ENCODE measurements around the gene USH2A.

Gene USH2A

GRCh38 chr1:216111842-216112241, 311.4 kb downstream of the USH2A start:
- no peak for DNase-seq

DNA sequence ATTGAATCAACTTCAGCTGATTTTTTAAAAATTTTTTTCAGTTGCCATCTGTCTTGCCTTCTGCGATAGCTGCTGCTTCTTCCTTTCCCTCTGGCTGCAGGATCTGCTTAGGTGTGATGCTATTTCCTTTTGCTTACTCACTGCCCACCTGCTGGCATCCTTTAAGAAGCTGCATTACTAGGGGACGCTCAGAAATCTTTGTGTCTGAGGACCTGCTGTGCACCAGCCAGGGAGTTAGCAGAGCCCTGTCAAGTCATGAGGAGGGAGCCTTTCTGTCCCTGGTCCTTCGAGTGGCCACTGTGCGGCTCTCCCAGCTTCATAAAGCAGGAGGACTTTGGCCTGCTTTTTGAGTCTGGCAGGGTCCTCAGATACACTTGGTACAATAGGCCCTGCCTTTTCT, 327.8 kb downstream of the USH2A start:
- DNase-seq: peak; percentile 61

GRCh38 chr1:216090556-216090955, 332.7 kb downstream of the USH2A start:
- DNase-seq: no peak

DNA sequence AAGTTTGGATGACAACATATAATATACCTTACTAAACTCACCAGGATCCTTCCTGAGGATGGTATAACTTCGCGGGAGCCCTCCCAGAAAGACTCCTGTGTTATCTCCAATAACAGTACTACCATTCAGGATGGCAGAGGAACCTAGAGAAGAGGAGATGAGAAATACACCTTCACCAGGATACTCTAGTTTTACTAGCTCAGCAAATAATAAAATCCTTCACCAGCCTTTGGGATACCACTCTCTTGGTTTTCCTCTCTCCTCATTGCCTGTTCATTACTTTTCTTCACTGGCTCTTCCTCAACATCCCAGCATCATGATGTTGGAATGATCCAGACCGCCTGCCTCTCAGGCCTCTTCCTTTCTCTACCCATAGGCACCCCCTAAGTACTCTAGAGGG, 336.6 kb downstream of the USH2A start:
- DNase-seq: no peak

DNA sequence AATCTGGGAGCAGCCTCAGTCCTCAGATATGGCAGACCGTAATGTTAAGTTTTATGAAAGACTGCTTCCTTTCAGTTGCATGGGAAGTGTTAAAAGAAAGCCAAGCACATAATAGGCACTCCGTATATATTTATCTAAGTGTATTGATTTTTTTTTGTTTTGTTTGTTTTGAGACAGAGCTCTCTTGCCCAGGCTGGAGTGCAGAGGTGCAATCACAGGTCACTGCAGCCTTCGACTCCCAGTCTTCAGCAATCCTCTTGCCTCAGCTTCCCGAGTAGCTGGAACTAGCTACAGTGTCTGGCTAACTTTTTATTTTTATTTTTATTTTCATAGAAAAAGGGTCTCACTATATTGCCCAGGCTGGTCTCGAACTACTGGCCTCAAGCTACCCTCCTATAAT, 341.8 kb downstream of the USH2A start:
- DNase-seq: no peak

DNA sequence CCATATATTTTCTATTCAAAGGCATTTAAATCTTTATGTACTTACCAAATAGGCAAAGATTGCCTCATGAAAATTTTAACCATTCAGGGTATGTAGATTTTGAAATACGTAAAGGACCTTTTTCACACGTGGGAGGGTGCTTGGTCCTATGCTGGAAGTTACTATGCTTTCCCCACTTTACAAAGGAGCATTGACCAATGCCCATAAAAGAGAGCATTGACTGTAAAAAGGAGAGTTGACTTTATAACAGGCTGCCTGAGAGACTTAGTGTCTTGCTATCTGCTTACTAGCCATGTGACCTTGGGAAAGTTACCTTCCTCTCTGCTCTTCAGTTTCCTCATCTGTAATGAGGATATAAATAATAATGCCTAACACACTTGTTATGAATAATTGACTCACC, 346.5 kb downstream of the USH2A start:
- DNase-seq: no peak

GRCh38 chr1:216075339-216075738, 347.9 kb downstream of the USH2A start:
- DNase-seq: no peak

GRCh38 chr1:216073793-216074595, 349.3 kb downstream of the USH2A start:
- no peak for DNase-seq

- DNase-seq: no peak
Observed at GRCh38 chr1:216071262-216071661, 352.0 kb downstream of the USH2A start.

- no peak for DNase-seq
Observed at GRCh38 chr1:216064643-216065042, 358.6 kb downstream of the USH2A start.

DNA sequence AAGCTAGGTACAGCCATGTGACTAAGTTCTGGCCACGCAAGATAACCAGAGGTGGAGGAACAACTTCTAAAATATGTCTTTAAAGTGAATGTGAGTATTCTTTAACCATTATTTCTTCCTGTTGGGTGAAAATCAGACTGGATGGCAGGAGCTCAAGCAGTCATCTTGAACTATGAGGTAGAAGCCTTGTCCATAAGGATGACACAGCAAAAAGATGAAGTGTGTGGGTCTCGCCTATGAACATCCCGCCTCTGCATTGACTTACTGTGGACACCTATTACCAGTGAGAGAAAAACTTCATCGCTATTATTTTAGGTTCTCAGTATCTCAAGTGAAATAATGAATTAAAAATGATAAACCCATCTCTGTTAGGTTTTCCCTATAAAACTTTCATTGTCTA, 365.3 kb downstream of the USH2A start:
- DNase-seq: no peak

- no peak for DNase-seq
Observed at GRCh38 chr1:216057063-216057462, 366.2 kb downstream of the USH2A start.

DNA sequence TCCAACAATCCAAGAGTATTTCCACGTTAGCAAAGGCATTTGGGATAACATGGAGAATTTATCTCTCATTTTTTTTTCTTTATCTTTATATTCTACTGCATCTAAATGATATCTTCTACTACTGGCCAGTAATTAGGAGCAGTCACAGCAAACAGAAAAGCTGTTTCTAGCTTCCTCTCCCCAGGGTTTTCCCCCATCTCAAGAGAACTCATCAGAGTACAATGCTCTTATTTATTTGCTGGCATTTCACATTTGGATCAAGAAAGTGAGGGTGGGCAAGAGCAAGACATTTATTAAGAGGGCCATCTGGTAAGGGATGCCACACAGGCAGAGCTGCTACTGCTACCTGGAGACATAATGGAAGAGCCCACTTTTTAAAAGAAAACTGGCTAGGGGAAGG, 368.2 kb downstream of the USH2A start:
- no peak for DNase-seq

DNA sequence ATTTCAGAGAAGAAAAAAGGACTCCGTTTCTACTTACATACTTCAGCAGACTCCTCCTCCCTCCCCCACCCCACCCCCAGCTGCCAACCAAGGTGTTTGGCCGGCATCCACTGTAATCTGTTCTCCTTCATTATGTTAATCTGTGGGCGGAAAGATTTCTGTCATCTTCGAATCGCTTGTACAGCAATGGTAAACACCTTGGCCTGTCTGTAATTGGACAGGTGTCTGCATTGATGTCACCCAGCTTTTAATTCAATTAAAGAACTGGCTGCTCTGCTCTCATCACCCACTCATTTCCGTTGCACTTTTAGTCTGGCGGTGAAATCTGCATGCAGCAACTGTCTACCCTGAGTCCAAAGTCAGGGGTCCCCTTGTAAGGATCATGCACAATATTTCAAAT, 368.6 kb downstream of the USH2A start:
- DNase-seq: peak; percentile 67

DNA sequence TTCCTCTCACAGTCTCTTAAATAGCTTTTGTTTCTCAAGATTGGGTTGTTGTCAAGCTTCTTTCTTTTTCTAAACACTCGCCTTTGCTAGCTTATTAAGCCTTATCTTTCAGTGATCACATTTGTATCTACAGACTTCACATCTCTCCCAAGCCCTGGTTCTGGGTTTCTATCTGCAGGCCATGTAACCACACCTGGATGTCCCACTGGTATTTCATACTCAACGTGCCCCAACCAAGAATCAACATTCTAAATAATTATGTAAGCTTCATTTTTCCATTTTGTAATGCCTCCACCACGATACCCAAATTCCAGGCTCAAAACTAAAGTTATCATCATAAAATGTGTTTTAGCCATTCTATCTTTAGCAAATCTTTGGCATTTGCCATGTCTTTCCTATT, 372.2 kb downstream of the USH2A start:
- DNase-seq: no peak

DNA sequence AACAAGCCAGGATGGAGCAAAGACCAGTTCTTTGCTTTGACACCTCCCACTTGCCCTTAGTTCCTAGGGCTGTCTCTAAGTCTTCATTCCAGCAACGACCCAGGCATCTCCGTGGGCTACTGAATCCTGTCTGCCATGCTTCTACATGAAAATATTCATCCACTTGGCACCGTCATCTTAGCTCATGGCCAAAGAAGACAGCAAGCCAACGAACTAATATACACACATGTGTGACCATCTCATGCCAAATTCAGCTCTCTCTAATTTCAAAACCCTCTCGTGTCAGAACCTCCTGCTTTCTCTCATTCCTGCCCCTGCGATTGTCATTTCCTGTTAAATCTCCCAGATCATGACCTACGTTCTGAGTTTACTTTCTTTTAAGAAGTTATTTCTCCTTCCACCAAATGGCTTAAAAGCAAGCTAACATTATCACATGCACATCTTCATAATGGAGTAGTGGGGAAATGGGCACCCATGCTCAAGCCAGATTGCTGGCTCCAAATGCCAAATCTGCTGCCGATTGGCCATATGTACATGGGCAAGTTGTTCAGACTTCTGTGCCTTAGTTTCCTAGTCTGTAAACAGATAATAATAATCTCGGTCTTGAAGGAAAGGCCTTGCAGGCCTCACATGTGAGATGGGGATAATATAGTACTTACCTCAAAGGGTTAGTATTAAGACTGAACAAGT, 373.4 kb downstream of the USH2A start:
- DNase-seq: no peak

- DNase-seq: no peak
Observed at GRCh38 chr1:216047811-216048572, 375.3 kb downstream of the USH2A start.

GRCh38 chr1:216046336-216046735, 376.9 kb downstream of the USH2A start:
- DNase-seq: no peak

GRCh38 chr1:216045400-216045799, 377.8 kb downstream of the USH2A start:
- DNase-seq: no peak

- no peak for DNase-seq
Observed at GRCh38 chr1:216044538-216044937, 378.7 kb downstream of the USH2A start.

DNA sequence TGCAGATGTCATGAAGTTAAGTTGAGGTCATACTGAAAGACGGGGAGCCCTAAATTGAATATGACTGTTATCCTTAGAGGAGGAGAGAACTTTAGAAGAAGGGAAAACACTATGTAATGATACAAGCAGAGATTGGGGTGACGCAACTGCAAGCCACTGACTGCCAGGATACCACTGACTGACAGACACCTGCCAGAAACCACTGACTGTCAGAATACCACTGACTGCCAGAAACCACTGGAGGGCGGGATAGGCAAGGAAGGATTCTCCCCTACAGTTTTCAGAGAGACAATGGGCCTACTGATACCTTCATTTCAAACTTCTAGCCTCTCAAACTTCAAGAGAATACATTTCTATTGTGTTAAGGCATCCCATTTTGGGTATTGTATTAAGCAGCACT, 388.7 kb downstream of the USH2A start:
- DNase-seq: no peak

DNA sequence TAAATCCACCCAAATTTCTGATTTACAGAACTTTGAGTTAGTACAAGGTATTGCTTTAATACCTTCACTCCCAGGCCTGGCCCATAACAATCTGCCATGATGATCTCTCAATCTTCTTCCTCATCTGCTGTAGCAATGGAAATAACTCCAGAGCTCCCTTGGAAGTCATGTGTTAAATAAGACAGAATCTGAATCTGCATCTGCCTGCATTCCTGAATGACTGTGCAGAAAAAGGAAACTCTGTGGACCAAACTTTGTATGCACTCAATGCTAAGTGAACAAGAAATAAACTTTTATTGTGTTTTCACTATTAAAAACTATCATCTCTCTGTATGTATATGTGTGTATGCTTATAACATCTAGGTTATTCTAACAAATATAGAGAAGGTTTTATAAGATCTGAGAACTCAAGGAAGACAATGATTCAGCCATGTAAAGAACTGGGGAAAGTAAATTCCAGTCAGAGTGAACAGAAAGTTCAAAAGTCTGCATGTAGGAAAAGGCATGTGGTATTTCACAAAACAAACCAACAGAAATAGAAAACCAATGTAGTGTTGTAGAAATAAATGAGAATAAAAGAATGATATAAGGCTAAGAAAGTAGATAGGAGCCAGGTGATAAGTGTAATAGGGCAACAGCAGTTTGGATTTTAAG, 390.2 kb downstream of the USH2A start:
- DNase-seq: no peak

GRCh38 chr1:216032284-216032683, 391.0 kb downstream of the USH2A start:
- DNase-seq: no peak

Data from NCI-H524 treated with DMSO at 0.1 percent for 48 hours (cell line).